Activated CD4-positive, alpha-beta T cell treated with anti-CD3 and anti-CD28 coated beads for 36 hours (primary cell): ENCODE results near the gene TMPRSS7. TPM values are rescaled to one million over a fixed set of nuclear protein-coding genes. Genes with fewer than 3 reads are reported as not detected.

Experiments used
- ATAC-seq: fragments of 200-7000 bp; cut with Tn5 transposase; one replicate; pipeline ENCODE4 v1.10.0; 2021; ENCODE audit warnings: mild to moderate bottlenecking, moderate library complexity
- CTCF ChIA-PET: fragments of 350-600 bp; sonication (Branson Sonifier 250); formaldehyde crosslinking; loops from one replicate; lab custom pipeline; 2021; ENCODE audit warnings: antibody characterized with exemption; lab: Charles Lee
- POLR2A ChIA-PET: fragments of 350-600 bp; sonication (Branson Sonifier 250); formaldehyde crosslinking; loops from one replicate; lab custom pipeline; 2021; ENCODE audit warnings: antibody characterized with exemption, inconsistent platforms; lab: Charles Lee
- DNase-seq: peaks from one replicate; pipeline ENCODE4 v3.0.0-alpha.2; 2020
- H3K27ac Mint-ChIP-seq: one replicate; pipeline ENCODE4 v1.8.0; 2021; ENCODE audit warnings: mixed read lengths
- H3K27me3 Mint-ChIP-seq: one replicate; pipeline ENCODE4 v1.8.0; 2021; ENCODE audit warnings: mixed read lengths
- H3K36me3 Mint-ChIP-seq: one replicate; pipeline ENCODE4 v1.8.0; 2021; ENCODE audit warnings: low read depth, mixed read lengths
- H3K4me1 Mint-ChIP-seq: one replicate; pipeline ENCODE4 v1.8.0; 2021; ENCODE audit warnings: mixed read lengths
- H3K4me3 Mint-ChIP-seq: one replicate; pipeline ENCODE4 v1.8.0; 2021; ENCODE audit warnings: mild to moderate bottlenecking, moderate library complexity, mixed read lengths
- H3K9me3 Mint-ChIP-seq: one replicate; pipeline ENCODE4 v1.8.0; 2021; ENCODE audit warnings: low read depth, mixed read lengths
- intact Hi-C, 2 experiments: fragments of 100-400 bp; cut with DNase I in 1 of 2; cut with micrococcal nuclease in 1 of 2; formaldehyde crosslinking; loops; one replicate each; pipeline versions ENCODE4 v1.14.2 to v1.15.1; 2022 to 2024; cut with DNase I, micrococcal nuclease
- total RNA-seq, 2 experiments: library from RNA; stranded (reverse); gene quantifications; one replicate each; pipeline ENCODE4 v1.2.3, GENCODE V29; 2021

Gene TMPRSS7
- total RNA-seq, 2 experiments from 2014 or later: not detected

DNA sequence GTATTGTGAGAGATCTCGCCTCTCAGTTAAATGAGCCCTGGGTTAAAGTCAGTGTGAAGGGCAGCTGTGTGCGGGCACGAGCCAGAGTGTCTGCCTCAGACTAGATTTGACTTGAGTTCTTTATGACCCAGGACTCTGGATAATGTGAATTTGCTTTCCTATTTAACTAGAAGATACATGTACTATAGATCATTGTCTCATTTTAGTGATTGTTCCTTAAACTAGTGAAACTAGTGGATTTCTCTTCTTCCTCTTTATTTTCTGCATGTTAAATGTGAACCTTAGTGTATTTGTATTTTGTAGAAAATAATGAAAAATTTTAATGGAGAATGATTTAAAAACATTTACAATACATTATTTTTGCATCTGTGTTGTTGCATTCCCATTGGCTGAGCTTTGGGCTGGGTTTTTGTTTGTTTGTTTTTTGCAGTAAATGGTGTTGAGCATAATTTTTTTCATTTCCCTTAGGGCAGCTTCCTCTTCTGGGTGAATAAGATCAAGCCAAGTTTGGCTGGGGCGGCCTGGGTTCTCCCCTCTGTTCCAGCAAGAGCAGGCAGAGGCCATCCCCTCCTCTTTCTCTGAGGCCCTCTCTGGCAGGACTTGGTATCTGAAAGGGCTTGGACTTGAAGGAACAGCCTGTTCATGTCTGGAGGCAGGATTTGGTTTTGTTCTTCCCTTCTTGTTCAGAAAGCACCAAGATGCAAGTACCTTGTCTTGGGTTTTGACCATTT, 83.5 kb downstream of the TMPRSS7 start:
- H3K4me3 Mint-ChIP-seq: no peak overlapping the region
- no peaks in the 10 kb centered on the region for H3K27me3 Mint-ChIP-seq
- intact Hi-C loops: no loop called here
- H3K4me1 Mint-ChIP-seq: peaks cover 42% of the 10 kb centered on the region
- CTCF ChIA-PET: interaction anchor here (0.6 to 1.4 kb wide), 4 partner anchors 9 to 1047 kb away, joined by 3 to 4 read pairs (median 4); no protein-coding TSS in a partner anchor
- H3K36me3 Mint-ChIP-seq: peaks cover 20% of the 10 kb centered on the region
- H3K27ac Mint-ChIP-seq: no peak overlapping the region
- no peaks in the 10 kb centered on the region for H3K9me3 Mint-ChIP-seq
- no peak for DNase-seq
- POLR2A ChIA-PET: no interaction called here
- no peak for ATAC-seq

- Mint-ChIP-seq H3K27ac (peak overlapping the region; percentile 74), H3K4me1 (peaks cover 38% of the 10 kb centered on the region), H3K9me3 (no peaks in the 10 kb centered on the region), H3K4me3 (no peak overlapping the region), H3K36me3 (peaks cover 30% of the 10 kb centered on the region), H3K27me3 (no peaks in the 10 kb centered on the region)
- ChIA-PET POLR2A (no interaction called here), CTCF (interaction anchor here (0.6 to 1.0 kb wide), 2 partner anchors 44 to 213 kb away, joined by 3 to 4 read pairs; partner anchors contain the start of gene CD200)
- no peak for DNase-seq
- ATAC-seq: no peak
- intact Hi-C loops: no loop called here
Measured at GRCh38 chr3:112119962-112120836, 85.7 kb downstream of the TMPRSS7 start.

- intact Hi-C loops: no loop called here
- H3K4me1 Mint-ChIP-seq: peaks cover 49% of the 10 kb centered on the region
- ATAC-seq (no peak), DNase-seq (no peak)
- peaks cover 35% of the 10 kb centered on the region for H3K36me3 Mint-ChIP-seq
- H3K9me3 Mint-ChIP-seq: no peaks in the 10 kb centered on the region
- no peak overlapping the region for H3K27ac Mint-ChIP-seq
- POLR2A ChIA-PET: no interaction called here
- no peak overlapping the region for H3K4me3 Mint-ChIP-seq
- no peaks in the 10 kb centered on the region for H3K27me3 Mint-ChIP-seq
- CTCF ChIA-PET: interaction anchor here (1.0 kb wide), 2 partner anchors 11 to 18 kb away, joined by 3 to 4 read pairs; no protein-coding TSS in a partner anchor
Measured at GRCh38 chr3:112121577-112122547, 87.3 kb downstream of the TMPRSS7 start.

GRCh38 chr3:112122870-112123269, 88.3 kb downstream of the TMPRSS7 start:
- H3K4me1 Mint-ChIP-seq: peaks cover 59% of the 10 kb centered on the region
- ChIA-PET POLR2A (no interaction called here), CTCF (interaction anchor here (1.2 kb wide), 1 partner anchor 11 kb away, joined by 4 read pairs; no protein-coding TSS in a partner anchor)
- H3K36me3 Mint-ChIP-seq: peaks cover 33% of the 10 kb centered on the region
- intact Hi-C loops: no loop called here
- H3K27ac Mint-ChIP-seq: no peak overlapping the region
- no peaks in the 10 kb centered on the region for H3K9me3 Mint-ChIP-seq
- ATAC-seq (no peak), DNase-seq (no peak)
- H3K4me3 Mint-ChIP-seq: no peak overlapping the region
- H3K27me3 Mint-ChIP-seq: no peaks in the 10 kb centered on the region

- H3K36me3 Mint-ChIP-seq: peaks cover 29% of the 10 kb centered on the region
- no peaks in the 10 kb centered on the region for H3K9me3 Mint-ChIP-seq
- intact Hi-C loops: no loop called here
- H3K27me3 Mint-ChIP-seq: no peaks in the 10 kb centered on the region
- ChIA-PET POLR2A (no interaction called here), CTCF (interaction anchor here (1.2 kb wide), 1 partner anchor 12 kb away, joined by 4 read pairs; no protein-coding TSS in a partner anchor)
- ATAC-seq (no peak), DNase-seq (no peak)
- H3K27ac Mint-ChIP-seq: no peak overlapping the region
- peaks cover 60% of the 10 kb centered on the region for H3K4me1 Mint-ChIP-seq
- no peak overlapping the region for H3K4me3 Mint-ChIP-seq
Measured at GRCh38 chr3:112123548-112123947, 89.0 kb downstream of the TMPRSS7 start.

GRCh38 chr3:112124907-112125607, 90.5 kb downstream of the TMPRSS7 start:
- POLR2A ChIA-PET: interaction anchor here (0.7 kb wide), 1 partner anchor 511 kb away, joined by 3 read pairs; no protein-coding TSS in a partner anchor
- Mint-ChIP-seq H3K36me3 (peaks cover 19% of the 10 kb centered on the region), H3K4me3 (no peak overlapping the region), H3K27ac (peak overlapping the region; percentile 5), H3K4me1 (peaks cover 61% of the 10 kb centered on the region), H3K9me3 (no peaks in the 10 kb centered on the region), H3K27me3 (no peaks in the 10 kb centered on the region)
- ATAC-seq (no peak), DNase-seq (no peak)
- CTCF ChIA-PET: interaction anchor here (0.9 to 5.9 kb wide), 4 partner anchors 12 to 168 kb away, joined by 4 to 36 read pairs (median 7); partner anchors contain the start of gene SLC9C1
- intact Hi-C loops: no loop called here

GRCh38 chr3:112126511-112126911, 92.0 kb downstream of the TMPRSS7 start:
- no peaks in the 10 kb centered on the region for H3K9me3 Mint-ChIP-seq
- POLR2A ChIA-PET: no interaction called here

GRCh38 chr3:112127522-112128494, 93.3 kb downstream of the TMPRSS7 start:
- Mint-ChIP-seq H3K9me3 (no peaks in the 10 kb centered on the region), H3K36me3 (peaks cover 24% of the 10 kb centered on the region), H3K27me3 (no peaks in the 10 kb centered on the region), H3K4me3 (peak overlapping the region; percentile 46), H3K4me1 (peaks cover 69% of the 10 kb centered on the region), H3K27ac (peak overlapping the region; percentile 69)
- POLR2A ChIA-PET: no interaction called here
- CTCF ChIA-PET: interaction anchor here (0.6 to 5.9 kb wide), 9 partner anchors 9 to 362 kb away, joined by 3 to 36 read pairs (median 3); partner anchors contain the start of gene CD200
- intact Hi-C loops: loop anchor here in 1 of 2 experiments (2.0 kb wide), 2 partner anchors 41 to 433 kb away; partner anchors contain the start of genes ATG3 and C3orf52
- peak; percentile 8 for ATAC-seq
- no peak for DNase-seq

More at GRCh38 chr3:112126511-112126911, 92.0 kb downstream of the TMPRSS7 start:
- intact Hi-C loops: no loop called here
- peaks cover 24% of the 10 kb centered on the region for H3K36me3 Mint-ChIP-seq
- DNase-seq (no peak), ATAC-seq (no peak)
- H3K4me1 Mint-ChIP-seq: peaks cover 62% of the 10 kb centered on the region
- H3K4me3 Mint-ChIP-seq: peak overlapping the region; percentile 27
- H3K27me3 Mint-ChIP-seq: no peaks in the 10 kb centered on the region
- peak overlapping the region; percentile 81 for H3K27ac Mint-ChIP-seq
- CTCF ChIA-PET: interaction anchor here (0.7 to 5.9 kb wide), 3 partner anchors 13 to 363 kb away, joined by 3 to 36 read pairs (median 3); no protein-coding TSS in a partner anchor
